C4-2B (cell line): ENCODE data around the gene SUV39H1.

ENCODE experiments used
- CTCF ChIP-seq: fragments of 450-650 bp; conservative IDR thresholded peaks from 2 replicates; pipeline ENCODE4 v1.5.1; 2017; ENCODE audit warnings: mild to moderate bottlenecking
- ZFX ChIP-seq: fragments of 450-650 bp; IDR thresholded peaks from 2 replicates; pipeline ENCODE4 v1.6.1; 2017

GRCh38 chrX:48688531-48689150 lies 7.9 kb upstream of the SUV39H1 start:
- no peak for TF ChIP-seq CTCF
- TF ChIP-seq ZFX: no peak
